ENCODE measurements around the gene PYHIN1. TPM values are rescaled to one million over a fixed set of nuclear protein-coding genes. Genes with fewer than 3 reads are reported as not detected.

PYHIN1 gene
- total and polyA plus RNA-seq, 2 experiments from 2014 or later = not detected

DNA sequence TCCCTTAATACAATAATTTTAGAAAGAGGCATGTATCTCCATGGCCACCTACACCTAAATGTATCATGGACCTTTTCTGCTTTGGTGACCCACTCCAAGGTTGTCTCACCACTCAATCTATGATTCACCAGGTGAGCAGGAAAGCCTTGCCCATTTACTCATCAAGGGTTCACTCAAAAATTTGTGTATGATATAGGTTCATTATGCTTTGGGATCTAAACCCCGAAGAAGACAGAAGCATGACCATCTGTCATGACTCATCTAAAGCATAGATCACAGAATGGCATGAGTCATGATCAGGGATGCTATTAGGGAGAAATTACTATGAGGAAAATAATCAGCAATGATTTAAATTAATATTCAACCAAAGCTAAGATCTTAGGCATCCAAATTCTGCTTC is 38.5 kb downstream of the PYHIN1 start (continued):
- TF ChIP-seq, protein P1, sequence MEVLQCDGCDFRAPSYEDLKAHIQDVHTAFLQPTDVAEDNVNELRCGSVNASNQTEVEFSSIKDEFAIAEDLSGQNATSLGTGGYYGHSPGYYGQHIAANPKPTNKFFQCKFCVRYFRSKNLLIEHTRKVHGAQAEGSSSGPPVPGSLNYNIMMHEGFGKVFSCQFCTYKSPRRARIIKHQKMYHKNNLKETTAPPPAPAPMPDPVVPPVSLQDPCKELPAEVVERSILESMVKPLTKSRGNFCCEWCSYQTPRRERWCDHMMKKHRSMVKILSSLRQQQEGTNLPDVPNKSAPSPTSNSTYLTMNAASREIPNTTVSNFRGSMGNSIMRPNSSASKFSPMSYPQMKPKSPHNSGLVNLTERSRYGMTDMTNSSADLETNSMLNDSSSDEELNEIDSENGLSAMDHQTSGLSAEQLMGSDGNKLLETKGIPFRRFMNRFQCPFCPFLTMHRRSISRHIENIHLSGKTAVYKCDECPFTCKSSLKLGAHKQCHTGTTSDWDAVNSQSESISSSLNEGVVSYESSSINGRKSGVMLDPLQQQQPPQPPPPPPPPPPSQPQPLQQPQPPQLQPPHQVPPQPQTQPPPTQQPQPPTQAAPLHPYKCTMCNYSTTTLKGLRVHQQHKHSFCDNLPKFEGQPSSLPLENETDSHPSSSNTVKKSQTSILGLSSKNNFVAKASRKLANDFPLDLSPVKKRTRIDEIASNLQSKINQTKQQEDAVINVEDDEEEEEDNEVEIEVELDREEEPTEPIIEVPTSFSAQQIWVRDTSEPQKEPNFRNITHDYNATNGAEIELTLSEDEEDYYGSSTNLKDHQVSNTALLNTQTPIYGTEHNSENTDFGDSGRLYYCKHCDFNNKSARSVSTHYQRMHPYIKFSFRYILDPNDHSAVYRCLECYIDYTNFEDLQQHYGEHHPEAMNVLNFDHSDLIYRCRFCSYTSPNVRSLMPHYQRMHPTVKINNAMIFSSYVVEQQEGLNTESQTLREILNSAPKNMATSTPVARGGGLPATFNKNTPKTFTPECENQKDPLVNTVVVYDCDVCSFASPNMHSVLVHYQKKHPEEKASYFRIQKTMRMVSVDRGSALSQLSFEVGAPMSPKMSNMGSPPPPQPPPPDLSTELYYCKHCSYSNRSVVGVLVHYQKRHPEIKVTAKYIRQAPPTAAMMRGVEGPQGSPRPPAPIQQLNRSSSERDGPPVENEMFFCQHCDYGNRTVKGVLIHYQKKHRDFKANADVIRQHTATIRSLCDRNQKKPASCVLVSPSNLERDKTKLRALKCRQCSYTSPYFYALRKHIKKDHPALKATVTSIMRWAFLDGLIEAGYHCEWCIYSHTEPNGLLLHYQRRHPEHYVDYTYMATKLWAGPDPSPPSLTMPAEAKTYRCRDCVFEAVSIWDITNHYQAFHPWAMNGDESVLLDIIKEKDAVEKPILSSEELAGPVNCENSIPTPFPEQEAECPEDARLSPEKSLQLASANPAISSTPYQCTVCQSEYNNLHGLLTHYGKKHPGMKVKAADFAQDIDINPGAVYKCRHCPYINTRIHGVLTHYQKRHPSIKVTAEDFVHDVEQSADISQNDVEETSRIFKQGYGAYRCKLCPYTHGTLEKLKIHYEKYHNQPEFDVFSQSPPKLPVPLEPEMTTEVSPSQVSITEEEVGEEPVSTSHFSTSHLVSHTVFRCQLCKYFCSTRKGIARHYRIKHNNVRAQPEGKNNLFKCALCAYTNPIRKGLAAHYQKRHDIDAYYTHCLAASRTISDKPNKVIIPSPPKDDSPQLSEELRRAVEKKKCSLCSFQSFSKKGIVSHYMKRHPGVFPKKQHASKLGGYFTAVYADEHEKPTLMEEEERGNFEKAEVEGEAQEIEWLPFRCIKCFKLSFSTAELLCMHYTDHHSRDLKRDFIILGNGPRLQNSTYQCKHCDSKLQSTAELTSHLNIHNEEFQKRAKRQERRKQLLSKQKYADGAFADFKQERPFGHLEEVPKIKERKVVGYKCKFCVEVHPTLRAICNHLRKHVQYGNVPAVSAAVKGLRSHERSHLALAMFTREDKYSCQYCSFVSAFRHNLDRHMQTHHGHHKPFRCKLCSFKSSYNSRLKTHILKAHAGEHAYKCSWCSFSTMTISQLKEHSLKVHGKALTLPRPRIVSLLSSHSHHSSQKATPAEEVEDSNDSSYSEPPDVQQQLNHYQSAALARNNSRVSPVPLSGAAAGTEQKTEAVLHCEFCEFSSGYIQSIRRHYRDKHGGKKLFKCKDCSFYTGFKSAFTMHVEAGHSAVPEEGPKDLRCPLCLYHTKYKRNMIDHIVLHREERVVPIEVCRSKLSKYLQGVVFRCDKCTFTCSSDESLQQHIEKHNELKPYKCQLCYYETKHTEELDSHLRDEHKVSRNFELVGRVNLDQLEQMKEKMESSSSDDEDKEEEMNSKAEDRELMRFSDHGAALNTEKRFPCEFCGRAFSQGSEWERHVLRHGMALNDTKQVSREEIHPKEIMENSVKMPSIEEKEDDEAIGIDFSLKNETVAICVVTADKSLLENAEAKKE (CRISPR knock-in tag; IDR thresholded peaks at IDR 0.05) = no peak
- no peak for TF ChIP-seq NANOG (IDR thresholded peaks at IDR 0.05; ENCODE audit: borderline replicate concordance)
- TF ChIP-seq POLR2AphosphoS5 (IDR thresholded peaks at IDR 0.05; ENCODE audit: low read depth) = no peak
- no peak for TF ChIP-seq EZH2phosphoT487 (IDR thresholded peaks at IDR 0.05; ENCODE audit: unreplicated experiment)
- no peak for TF ChIP-seq STAT1 (IDR thresholded peaks at IDR 0.05; ENCODE audit: unreplicated experiment)
- TF ChIP-seq EZH2 (IDR thresholded peaks at IDR 0.05; ENCODE audit: low read depth, unreplicated experiment) = no peak

DNA sequence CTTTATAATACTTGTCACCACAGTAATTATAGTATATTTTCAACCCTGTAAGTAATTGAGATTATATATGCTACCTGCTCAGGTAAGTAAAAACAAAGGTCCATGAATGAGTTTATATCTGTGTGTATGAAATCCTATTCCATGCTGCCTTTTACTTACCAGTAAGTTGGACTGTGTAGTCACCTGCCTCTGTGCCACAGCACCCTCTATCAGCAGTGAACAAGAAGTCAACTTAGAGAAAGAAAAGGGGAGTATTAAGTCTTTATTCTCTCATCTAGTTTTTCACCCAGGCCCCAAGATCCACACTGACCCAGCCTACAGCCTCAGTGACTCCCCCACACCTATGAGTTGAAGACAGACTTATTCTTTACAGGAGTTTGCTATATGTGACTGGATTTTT is 41.5 kb downstream of the PYHIN1 start:
- Histone ChIP-seq H3K27ac (ENCODE audit: low read depth) (no peak overlapping the region), H3K4me1 (ENCODE audit: insufficient read depth) (0 out of 2 replicates have a peak, but pooled peaks cover 6% of the 10 kb centered on the region), H2AFZ (no peak overlapping the region), H3K79me2 (replicated peaks; ENCODE audit: insufficient read depth) (no peaks in the 10 kb centered on the region), H3K4me2 (no peak overlapping the region), H3K4me3 (no peak overlapping the region), H4K20me1 (replicated peaks; ENCODE audit: insufficient read depth) (no peaks in the 10 kb centered on the region), H3K36me3 (ENCODE audit: insufficient read depth) (no peaks in the 10 kb centered on the region), H3K9me2 (ENCODE audit: insufficient read depth) (peaks cover 15% of the 10 kb centered on the region), H3F3A (replicated peaks; ENCODE audit: low read depth) (no peaks in the 10 kb centered on the region), H3K27me3 (ENCODE audit: insufficient read depth) (no peaks in the 10 kb centered on the region)
- TF ChIP-seq, protein P2, sequence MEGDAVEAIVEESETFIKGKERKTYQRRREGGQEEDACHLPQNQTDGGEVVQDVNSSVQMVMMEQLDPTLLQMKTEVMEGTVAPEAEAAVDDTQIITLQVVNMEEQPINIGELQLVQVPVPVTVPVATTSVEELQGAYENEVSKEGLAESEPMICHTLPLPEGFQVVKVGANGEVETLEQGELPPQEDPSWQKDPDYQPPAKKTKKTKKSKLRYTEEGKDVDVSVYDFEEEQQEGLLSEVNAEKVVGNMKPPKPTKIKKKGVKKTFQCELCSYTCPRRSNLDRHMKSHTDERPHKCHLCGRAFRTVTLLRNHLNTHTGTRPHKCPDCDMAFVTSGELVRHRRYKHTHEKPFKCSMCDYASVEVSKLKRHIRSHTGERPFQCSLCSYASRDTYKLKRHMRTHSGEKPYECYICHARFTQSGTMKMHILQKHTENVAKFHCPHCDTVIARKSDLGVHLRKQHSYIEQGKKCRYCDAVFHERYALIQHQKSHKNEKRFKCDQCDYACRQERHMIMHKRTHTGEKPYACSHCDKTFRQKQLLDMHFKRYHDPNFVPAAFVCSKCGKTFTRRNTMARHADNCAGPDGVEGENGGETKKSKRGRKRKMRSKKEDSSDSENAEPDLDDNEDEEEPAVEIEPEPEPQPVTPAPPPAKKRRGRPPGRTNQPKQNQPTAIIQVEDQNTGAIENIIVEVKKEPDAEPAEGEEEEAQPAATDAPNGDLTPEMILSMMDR (conservative IDR thresholded peaks at IDR 0.05; ENCODE audit: low read depth in 2 of 2) = peak; percentile 34 to 57; a peak in 3 of 4 replicates
- no peak for TF ChIP-seq NANOG (IDR thresholded peaks at IDR 0.05; ENCODE audit: borderline replicate concordance)
- Mint-ChIP-seq H3K4me3 (no peak overlapping the region), H3K27me3 (ENCODE audit: insufficient read depth, low read depth, poor library complexity) (peaks cover 2% of the 10 kb centered on the region), H3K27ac (no peak overlapping the region), H3K4me1 (peaks cover 14% of the 10 kb centered on the region; the same call in 2 of the 3 replicates), H3K9me3 (no peaks in the 10 kb centered on the region), H3K36me3 (ENCODE audit: low read depth) (no peaks in the 10 kb centered on the region)
- DNase-seq (ENCODE audit: low spot score) (peak; percentile 11), ATAC-seq (peak; percentile 39; the same call in 2 of the 3 replicates)
